VCaP (cell line): ENCODE results near the gene SCMH1.

Experiments
- H3K27ac ChIP-seq: fragments of 450-650 bp; 2 replicates; pipeline ENCODE4 v1.5.1; 2017
- TF ChIP-seq, protein P1 (sequence below): fragments of 450-650 bp; conservative IDR thresholded peaks from 2 replicates; pipeline ENCODE4 v1.5.1; 2017; ENCODE audit warnings: mild to moderate bottlenecking, moderate library complexity

The SCMH1 gene

DNA sequence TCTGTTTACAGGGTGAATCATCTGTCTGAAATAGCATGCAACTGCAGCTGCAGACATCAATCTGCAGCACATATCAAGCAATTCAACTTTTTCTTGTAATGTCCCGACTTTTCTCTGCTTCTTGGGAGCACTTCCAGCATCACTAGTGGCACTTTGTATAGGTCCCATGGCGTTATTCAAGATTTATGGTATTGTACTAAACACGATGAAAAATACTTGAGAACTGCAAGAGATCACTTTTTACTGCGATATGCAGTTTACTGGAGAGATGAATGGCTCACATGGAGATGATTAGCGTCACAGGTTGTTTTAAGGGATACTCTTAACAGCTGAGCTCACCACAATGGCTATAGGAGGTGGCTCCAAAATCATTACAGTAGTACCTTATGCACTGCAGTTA, 7.2 kb upstream of the SCMH1 start:
- no peak overlapping the region for H3K27ac ChIP-seq
- TF ChIP-seq, protein P1, sequence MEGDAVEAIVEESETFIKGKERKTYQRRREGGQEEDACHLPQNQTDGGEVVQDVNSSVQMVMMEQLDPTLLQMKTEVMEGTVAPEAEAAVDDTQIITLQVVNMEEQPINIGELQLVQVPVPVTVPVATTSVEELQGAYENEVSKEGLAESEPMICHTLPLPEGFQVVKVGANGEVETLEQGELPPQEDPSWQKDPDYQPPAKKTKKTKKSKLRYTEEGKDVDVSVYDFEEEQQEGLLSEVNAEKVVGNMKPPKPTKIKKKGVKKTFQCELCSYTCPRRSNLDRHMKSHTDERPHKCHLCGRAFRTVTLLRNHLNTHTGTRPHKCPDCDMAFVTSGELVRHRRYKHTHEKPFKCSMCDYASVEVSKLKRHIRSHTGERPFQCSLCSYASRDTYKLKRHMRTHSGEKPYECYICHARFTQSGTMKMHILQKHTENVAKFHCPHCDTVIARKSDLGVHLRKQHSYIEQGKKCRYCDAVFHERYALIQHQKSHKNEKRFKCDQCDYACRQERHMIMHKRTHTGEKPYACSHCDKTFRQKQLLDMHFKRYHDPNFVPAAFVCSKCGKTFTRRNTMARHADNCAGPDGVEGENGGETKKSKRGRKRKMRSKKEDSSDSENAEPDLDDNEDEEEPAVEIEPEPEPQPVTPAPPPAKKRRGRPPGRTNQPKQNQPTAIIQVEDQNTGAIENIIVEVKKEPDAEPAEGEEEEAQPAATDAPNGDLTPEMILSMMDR: no peak

DNA sequence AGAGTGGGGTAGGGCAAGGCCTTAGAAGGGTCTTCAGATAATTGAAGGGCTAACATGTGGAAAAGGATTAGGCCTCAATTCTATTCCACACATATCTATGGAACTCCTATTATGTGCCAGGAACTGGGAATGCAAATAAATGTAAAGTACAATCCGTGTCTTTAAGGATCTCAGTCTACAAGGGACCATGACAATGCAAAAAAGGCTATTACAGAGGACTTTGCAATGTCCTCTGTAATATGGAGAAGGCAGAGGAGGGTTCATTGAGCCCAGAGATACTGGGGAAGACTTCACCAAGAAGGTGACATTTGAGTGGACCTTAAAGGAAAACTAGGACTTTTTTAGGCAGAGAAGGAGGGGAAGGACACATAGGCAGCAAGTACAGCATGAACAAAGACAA, 4.5 kb upstream of the SCMH1 start:
- TF ChIP-seq, protein P1: no peak
- H3K27ac ChIP-seq: no peak overlapping the region

DNA sequence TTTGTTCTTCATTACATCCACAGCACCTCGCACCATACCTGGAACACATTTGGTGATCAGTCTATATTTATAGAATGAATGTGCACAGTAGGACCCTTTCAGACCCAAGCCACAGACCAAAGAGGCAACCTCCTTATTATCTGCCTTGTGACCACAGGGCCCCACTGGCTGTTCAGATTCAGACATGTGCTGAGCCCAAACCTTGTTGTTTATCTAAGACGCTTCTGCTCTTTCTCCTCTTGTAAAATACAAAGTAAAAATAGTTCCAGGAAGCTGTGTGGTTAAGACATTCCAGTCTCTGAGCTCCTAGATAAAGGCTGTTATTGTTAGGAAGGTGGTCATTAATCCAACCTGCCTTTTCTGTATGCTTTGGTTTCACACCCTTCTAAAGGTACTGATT, 3.6 kb upstream of the SCMH1 start:
- TF ChIP-seq, protein P1: no peak
- H3K27ac ChIP-seq: no peak overlapping the region

DNA sequence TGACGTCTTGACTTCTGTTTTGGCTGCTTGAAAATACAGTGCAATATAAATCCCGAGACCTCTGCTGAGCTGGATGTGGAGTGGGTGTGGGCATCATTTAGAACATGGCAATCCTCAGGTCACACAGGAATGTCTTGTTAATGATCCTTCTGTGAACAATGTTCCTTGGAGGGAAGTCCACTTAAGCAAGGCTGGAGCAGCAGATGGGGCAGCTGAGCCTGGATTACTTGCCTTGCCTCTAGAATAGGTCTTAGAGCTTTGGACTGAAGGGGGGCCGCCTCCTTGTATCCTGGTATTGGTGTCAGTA, 926 bp upstream of the SCMH1 start:
- TF ChIP-seq, protein P1: no peak
- peak overlapping the region; percentile 98 for H3K27ac ChIP-seq

DNA sequence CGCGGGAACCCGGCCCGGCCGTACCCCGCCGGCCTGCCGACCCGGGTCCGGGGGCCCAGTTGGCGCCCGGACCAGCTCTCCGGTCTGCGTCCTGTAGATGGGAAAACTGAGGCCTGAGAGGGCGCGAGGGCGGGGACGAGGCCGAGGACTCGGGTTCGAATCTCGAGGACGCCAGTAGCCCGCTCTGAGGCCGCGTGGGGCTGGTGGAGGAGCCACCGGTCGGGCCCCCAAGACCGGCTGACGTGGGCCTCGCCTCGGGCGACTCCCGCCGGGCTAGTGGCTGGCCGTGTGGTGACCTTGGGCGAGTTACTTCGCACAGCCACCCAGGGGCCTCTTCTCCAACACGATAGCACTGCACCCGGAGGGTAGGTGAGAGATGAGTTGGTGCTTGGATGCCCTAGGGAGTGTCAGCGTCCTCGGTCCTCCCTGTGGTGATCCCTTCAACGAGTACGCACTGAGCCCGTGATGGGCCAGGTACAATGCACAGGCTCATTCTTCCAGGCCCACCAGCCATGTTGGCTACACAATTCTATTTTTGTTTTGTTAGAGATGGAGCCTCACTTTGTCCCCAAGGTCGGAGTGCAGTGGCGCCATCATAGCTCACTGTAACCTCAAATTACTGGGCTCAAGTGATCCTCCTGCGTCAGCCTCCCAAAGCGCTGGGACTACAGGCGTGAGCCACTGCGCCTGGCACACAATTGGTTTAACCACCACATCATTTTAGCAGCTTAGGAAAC, 404 bp upstream of the SCMH1 start:
- TF ChIP-seq, protein P1: no peak
- peak overlapping the region; percentile 98 for H3K27ac ChIP-seq

DNA sequence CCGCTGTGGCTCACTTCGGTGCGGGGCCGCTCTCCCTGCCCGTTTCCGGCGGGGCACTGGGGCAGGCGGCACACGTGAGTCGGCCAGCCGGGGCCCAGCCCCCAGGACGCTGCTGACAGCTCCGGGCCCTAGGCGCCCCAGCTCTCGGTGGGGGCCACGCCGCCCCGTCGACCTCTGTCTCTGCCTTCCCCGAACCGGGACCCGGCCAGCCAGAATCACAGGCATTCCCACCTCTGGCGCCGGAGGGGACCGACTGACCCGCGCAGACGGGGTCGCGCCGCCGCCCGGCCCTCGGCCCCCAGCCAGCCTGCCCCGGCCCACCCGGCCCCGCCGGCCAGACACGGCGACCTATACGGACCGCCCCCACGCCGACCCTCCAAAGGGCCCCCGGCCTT, 755 bp downstream of the SCMH1 start:
- H3K27ac ChIP-seq: peak overlapping the region; percentile 98
- TF ChIP-seq, protein P1: no peak

DNA sequence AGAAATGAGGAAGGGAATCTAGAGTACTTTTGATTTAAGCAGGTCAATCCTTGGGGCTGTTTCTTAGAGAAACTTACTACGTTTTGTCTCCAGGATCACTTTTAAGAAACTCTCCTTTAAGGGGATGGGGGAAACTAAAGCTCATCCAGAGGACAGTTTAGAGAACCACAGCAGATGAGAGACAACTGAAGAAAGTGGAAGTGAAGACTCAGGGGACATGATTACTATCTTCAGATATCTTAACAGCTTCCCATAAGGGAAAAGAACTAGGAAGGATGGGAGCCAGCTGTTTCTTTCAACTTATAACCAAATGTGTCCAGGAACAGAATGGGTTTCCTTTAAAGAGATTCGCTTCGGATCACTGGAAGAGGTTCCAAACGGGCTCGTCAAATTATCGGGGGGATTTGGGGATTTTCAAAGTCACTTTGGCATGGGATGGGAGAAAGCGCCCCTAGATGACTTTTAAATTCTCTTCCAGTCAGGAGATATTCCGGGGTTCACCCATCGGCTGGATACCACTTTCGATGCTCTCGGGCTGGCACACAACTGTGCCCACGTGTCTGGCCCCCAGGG, 1.2 kb downstream of the SCMH1 start:
- H3K27ac ChIP-seq: peak overlapping the region; percentile 98
- TF ChIP-seq, protein P1: no peak
